ENCODE results near the gene TMEM250. TPM values are rescaled to one million over a fixed set of nuclear protein-coding genes. Genes with fewer than 3 reads are reported as not detected.

Gene TMEM250
- polyA plus RNA-seq = 36.2 TPM
- long read RNA-seq, donor 1, transcript TMEM250-201 (2 exons, 2,823 nt) = major isoform, 17 of 17 reads
- long read RNA-seq, donor 1, partial matches to known transcripts = 0 of 17 reads
- long read RNA-seq, donor 1, other reads (novel, unspliced or antisense) = 0 of 17 reads
- long read RNA-seq, donor 2, transcript TMEM250-201 (2 exons, 2,823 nt) = major isoform, 21 of 23 reads
- long read RNA-seq, donor 2, partial matches to known transcripts = 0 of 23 reads
- long read RNA-seq, donor 2, other reads (novel, unspliced or antisense) = 0 of 23 reads
- long read RNA-seq, donor 3 = 0 reads
- long read RNA-seq, donor 4 = 0 reads
- long read RNA-seq, donor 5, transcript TMEM250-201 (2 exons, 2,823 nt) = major isoform, 10 of 19 reads
- long read RNA-seq, donor 5, partial matches to known transcripts = 9 of 19 reads
- long read RNA-seq, donor 5, other reads (novel, unspliced or antisense) = 0 of 19 reads
- long read RNA-seq, donor 6, transcript TMEM250-201 (2 exons, 2,823 nt) = major isoform, 22 of 23 reads
- long read RNA-seq, donor 6, partial matches to known transcripts = 0 of 23 reads
- long read RNA-seq, donor 6, other reads (novel, unspliced or antisense) = 0 of 23 reads
- long read RNA-seq, donor 7, transcript TMEM250-201 (2 exons, 2,823 nt) = major isoform, 12 of 12 reads
- long read RNA-seq, donor 7, partial matches to known transcripts = 0 of 12 reads
- long read RNA-seq, donor 7, other reads (novel, unspliced or antisense) = 0 of 12 reads
- long read RNA-seq, donor 8, transcript TMEM250-201 (2 exons, 2,823 nt) = major isoform, 15 of 37 reads
- long read RNA-seq, donor 8, partial matches to known transcripts = 21 of 37 reads
- long read RNA-seq, donor 8, other reads (novel, unspliced or antisense) = 0 of 37 reads
- long read RNA-seq, donor 9, transcript TMEM250-201 (2 exons, 2,823 nt) = major isoform, 13 of 13 reads
- long read RNA-seq, donor 9, partial matches to known transcripts = 0 of 13 reads
- long read RNA-seq, donor 9, other reads (novel, unspliced or antisense) = 0 of 13 reads
- long read RNA-seq, donor 10, transcript TMEM250-201 (2 exons, 2,823 nt) = major isoform, 14 of 15 reads
- long read RNA-seq, donor 10, partial matches to known transcripts = 0 of 15 reads
- long read RNA-seq, donor 10, other reads (novel, unspliced or antisense) = 0 of 15 reads
- long read RNA-seq, donor 11, transcript TMEM250-201 (2 exons, 2,823 nt) = major isoform, 10 of 10 reads
- long read RNA-seq, donor 11, partial matches to known transcripts = 0 of 10 reads
- long read RNA-seq, donor 11, other reads (novel, unspliced or antisense) = 0 of 10 reads

GRCh38 chr9:136118320-136119060 is at the start of gene TMEM250:
TMEM250 (minus strand) TSS chr9:136118875; CDS start chr9:136116900, 1,975 bp downstream.
- DNase-seq = peak; percentile 99
- Histone ChIP-seq H3K9me3 (ENCODE audit: control insufficient read depth, low read depth, low read length) (peaks cover 6% of the 10 kb centered on the region), H3K36me3 (ENCODE audit: control insufficient read depth, insufficient read depth, low read length) (peaks cover 23% of the 10 kb centered on the region), H3K27ac (ENCODE audit: low read length) (peak within 1 kb of the TSS; percentile 96), H3K4me1 (ENCODE audit: control insufficient read depth, insufficient read depth, low read length) (peaks cover 51% of the 10 kb centered on the region), H3K4me3 (ENCODE audit: low read length) (peak within 1 kb of the TSS; percentile 70), H3K27me3 (ENCODE audit: control insufficient read depth, insufficient read depth, low read length) (peaks cover 4% of the 10 kb centered on the region)
- no CpG with 5 or more reads among the region's 112 CpGs for WGBS (ENCODE audit: insufficient coverage, low lambda C conversion rate)

GRCh38 chr9:136163248-136163850 is 44.7 kb upstream of the TMEM250 start:
- DNase-seq = no peak
- H3K36me3 ChIP-seq (ENCODE audit: control insufficient read depth, insufficient read depth, low read length) = no peaks in the 10 kb centered on the region
- WGBS (ENCODE audit: insufficient coverage, low lambda C conversion rate) = no CpG with 5 or more reads among the region's 1 CpG

GRCh38 chr9:136160995-136161610 is 42.4 kb upstream of the TMEM250 start:
- Histone ChIP-seq H3K27me3 (ENCODE audit: control insufficient read depth, insufficient read depth, low read length) (peaks cover 23% of the 10 kb centered on the region), H3K36me3 (ENCODE audit: control insufficient read depth, insufficient read depth, low read length) (no peaks in the 10 kb centered on the region), H3K4me3 (ENCODE audit: low read length) (no peak overlapping the region), H3K9me3 (ENCODE audit: control insufficient read depth, low read depth, low read length) (no peaks in the 10 kb centered on the region), H3K27ac (ENCODE audit: low read length) (no peak overlapping the region), H3K4me1 (ENCODE audit: control insufficient read depth, insufficient read depth, low read length) (no peaks in the 10 kb centered on the region)
- WGBS (ENCODE audit: insufficient coverage, low lambda C conversion rate) = 100% methylated on average over 1 of the region's 10 CpGs
- no peak for DNase-seq

More at GRCh38 chr9:136163248-136163850, 44.7 kb upstream of the TMEM250 start:
- Histone ChIP-seq H3K4me1 (ENCODE audit: control insufficient read depth, insufficient read depth, low read length) (no peaks in the 10 kb centered on the region), H3K27me3 (ENCODE audit: control insufficient read depth, insufficient read depth, low read length) (peaks cover 1% of the 10 kb centered on the region), H3K27ac (ENCODE audit: low read length) (no peak overlapping the region), H3K4me3 (ENCODE audit: low read length) (no peak overlapping the region), H3K9me3 (ENCODE audit: control insufficient read depth, low read depth, low read length) (peaks cover 2% of the 10 kb centered on the region)

- H3K27me3 ChIP-seq (ENCODE audit: control insufficient read depth, insufficient read depth, low read length) = peaks cover 27% of the 10 kb centered on the region
- no peak overlapping the region for H3K27ac ChIP-seq (ENCODE audit: low read length)
- no CpG with 5 or more reads among the region's 12 CpGs for WGBS (ENCODE audit: insufficient coverage, low lambda C conversion rate)
- H3K4me1 ChIP-seq (ENCODE audit: control insufficient read depth, insufficient read depth, low read length) = no peaks in the 10 kb centered on the region
- no peaks in the 10 kb centered on the region for H3K36me3 ChIP-seq (ENCODE audit: control insufficient read depth, insufficient read depth, low read length)
- H3K4me3 ChIP-seq (ENCODE audit: low read length) = no peak overlapping the region
- no peaks in the 10 kb centered on the region for H3K9me3 ChIP-seq (ENCODE audit: control insufficient read depth, low read depth, low read length)
- peak in 1 of 2 donors; percentile 31 for DNase-seq
Observed at GRCh38 chr9:136160381-136160841, 41.7 kb upstream of the TMEM250 start.

- Histone ChIP-seq H3K36me3 (ENCODE audit: control insufficient read depth, insufficient read depth, low read length) (no peaks in the 10 kb centered on the region), H3K27ac (ENCODE audit: low read length) (no peak overlapping the region), H3K4me3 (ENCODE audit: low read length) (no peak overlapping the region), H3K27me3 (ENCODE audit: control insufficient read depth, insufficient read depth, low read length) (peaks cover 32% of the 10 kb centered on the region), H3K4me1 (ENCODE audit: control insufficient read depth, insufficient read depth, low read length) (no peaks in the 10 kb centered on the region), H3K9me3 (ENCODE audit: control insufficient read depth, low read depth, low read length) (no peaks in the 10 kb centered on the region)
- WGBS (ENCODE audit: insufficient coverage, low lambda C conversion rate) = no CpG with 5 or more reads among the region's 16 CpGs
- no peak for DNase-seq
Observed at GRCh38 chr9:136159851-136160250, 41.2 kb upstream of the TMEM250 start.

GRCh38 chr9:136157477-136158265 is 39.0 kb upstream of the TMEM250 start:
- H3K4me3 ChIP-seq (ENCODE audit: low read length) = no peak overlapping the region
- H3K9me3 ChIP-seq (ENCODE audit: control insufficient read depth, low read depth, low read length) = no peaks in the 10 kb centered on the region
- no peak for DNase-seq
- no peak overlapping the region for H3K27ac ChIP-seq (ENCODE audit: low read length)
- H3K27me3 ChIP-seq (ENCODE audit: control insufficient read depth, insufficient read depth, low read length) = peaks cover 33% of the 10 kb centered on the region
- no CpG with 5 or more reads among the region's 20 CpGs for WGBS (ENCODE audit: insufficient coverage, low lambda C conversion rate)
- no peaks in the 10 kb centered on the region for H3K4me1 ChIP-seq (ENCODE audit: control insufficient read depth, insufficient read depth, low read length)
- no peaks in the 10 kb centered on the region for H3K36me3 ChIP-seq (ENCODE audit: control insufficient read depth, insufficient read depth, low read length)

GRCh38 chr9:136156209-136157120 is 37.8 kb upstream of the TMEM250 start:
- WGBS (ENCODE audit: insufficient coverage, low lambda C conversion rate) = no CpG with 5 or more reads among the region's 42 CpGs
- DNase-seq = no peak
- Histone ChIP-seq H3K27ac (ENCODE audit: low read length) (no peak overlapping the region), H3K9me3 (ENCODE audit: control insufficient read depth, low read depth, low read length) (no peaks in the 10 kb centered on the region), H3K4me1 (ENCODE audit: control insufficient read depth, insufficient read depth, low read length) (no peaks in the 10 kb centered on the region), H3K36me3 (ENCODE audit: control insufficient read depth, insufficient read depth, low read length) (no peaks in the 10 kb centered on the region), H3K4me3 (ENCODE audit: low read length) (no peak overlapping the region), H3K27me3 (ENCODE audit: control insufficient read depth, insufficient read depth, low read length) (peaks cover 33% of the 10 kb centered on the region)

GRCh38 chr9:136155576-136155975 is 36.9 kb upstream of the TMEM250 start:
- 80% methylated on average over 2 of the region's 17 CpGs for WGBS (ENCODE audit: insufficient coverage, low lambda C conversion rate)
- no peaks in the 10 kb centered on the region for H3K4me1 ChIP-seq (ENCODE audit: control insufficient read depth, insufficient read depth, low read length)

More at GRCh38 chr9:136155576-136155975, 36.9 kb upstream of the TMEM250 start:
- peaks cover 33% of the 10 kb centered on the region for H3K27me3 ChIP-seq (ENCODE audit: control insufficient read depth, insufficient read depth, low read length)
- H3K9me3 ChIP-seq (ENCODE audit: control insufficient read depth, low read depth, low read length) = no peaks in the 10 kb centered on the region
- no peak overlapping the region for H3K27ac ChIP-seq (ENCODE audit: low read length)
- H3K4me3 ChIP-seq (ENCODE audit: low read length) = no peak overlapping the region
- DNase-seq = no peak
- no peaks in the 10 kb centered on the region for H3K36me3 ChIP-seq (ENCODE audit: control insufficient read depth, insufficient read depth, low read length)
